Suprapubic skin (tissue), 3 donors: Measurements from ENCODE around the gene NFIA.

Experiments
- CTCF ChIP-seq, 2 donors: fragments of 200-600 bp in 1 of 2; fragments of 450-650 bp in 1 of 2; sonication (generic) in 1 of 2; IDR thresholded peaks; one replicate each; pipeline ENCODE4 v1.5.1; 2016 to 2019; ENCODE audit warnings: antibody characterized with exemption in 2 of 2, mild to moderate bottlenecking in 1 of 2, moderate library complexity in 1 of 2
- POLR2A ChIP-seq, 2 donors: fragments of 450-650 bp; IDR thresholded peaks; one replicate each; pipeline ENCODE4 v1.6.1; 2017; ENCODE audit warnings: antibody characterized with exemption in 2 of 2, mild to moderate bottlenecking in 2 of 2, moderate library complexity in 2 of 2

GRCh38 chr1:61227857-61228550 lies 145.6 kb downstream of the NFIA start:
- TF ChIP-seq CTCF (IDR thresholded peaks at IDR 0.05) (no peak), POLR2A (IDR thresholded peaks at IDR 0.05) (no peak)
